Endothelial cell (in vitro differentiated cells): Measurements from ENCODE around the gene ARHGAP44. TPM values are rescaled to one million over a fixed set of nuclear protein-coding genes. Genes with fewer than 3 reads are reported as not detected.

Source experiments
- DNase-seq: peaks from one replicate; pipeline ENCODE4 v3.0.0; 2021; ENCODE audit warnings: low spot score
- H3K27ac Mint-ChIP-seq: one replicate; pipeline ENCODE4 v1.8.0; 2021; ENCODE audit warnings: mixed read lengths, inconsistent platforms; ENCODE audit not compliant: unreplicated experiment
- H3K27me3 Mint-ChIP-seq: one replicate; pipeline ENCODE4 v1.8.0; 2021; ENCODE audit warnings: mild to moderate bottlenecking, moderate library complexity, mixed read lengths, inconsistent platforms; ENCODE audit not compliant: unreplicated experiment
- H3K36me3 Mint-ChIP-seq: one replicate; pipeline ENCODE4 v1.8.0; 2021; ENCODE audit warnings: mild to moderate bottlenecking, low read depth, mixed read lengths, inconsistent platforms; ENCODE audit not compliant: unreplicated experiment
- H3K4me1 Mint-ChIP-seq: one replicate; pipeline ENCODE4 v1.8.0; 2021; ENCODE audit warnings: mild to moderate bottlenecking, mixed read lengths, inconsistent platforms; ENCODE audit not compliant: unreplicated experiment
- H3K4me3 Mint-ChIP-seq: one replicate; pipeline ENCODE4 v1.8.0; 2021; ENCODE audit warnings: mild to moderate bottlenecking, mixed read lengths, inconsistent platforms; ENCODE audit not compliant: unreplicated experiment
- H3K9me3 Mint-ChIP-seq: one replicate; pipeline ENCODE4 v1.8.0; 2021; ENCODE audit warnings: mixed read lengths, inconsistent platforms; ENCODE audit not compliant: unreplicated experiment
- CTCF ChIP-seq: fragments of 200-600 bp; sonication (generic); IDR thresholded peaks from one replicate; pipeline ENCODE4 v1.5.0; 2021; ENCODE audit warnings: antibody characterized with exemption; ENCODE audit not compliant: unreplicated experiment
- total RNA-seq: library from RNA; stranded (reverse); fragmentation: NEBNext Ultra II Directional; extraction: Animal tissue kit (Norgen Biotek cat#: 25700); gene quantifications from one replicate; pipeline ENCODE4 v1.2.1, GENCODE V29; 2021; ENCODE audit not compliant: unreplicated experiment

The ARHGAP44 gene
- total RNA-seq, 1 donor from 2014 or later = 11.5 TPM

- TF ChIP-seq CTCF = no peak
- DNase-seq = no peak
- no peaks in the 10 kb centered on the region for H3K4me1 Mint-ChIP-seq
- H3K27me3 Mint-ChIP-seq = no peaks in the 10 kb centered on the region
- no peak overlapping the region for H3K4me3 Mint-ChIP-seq
- peaks cover 26% of the 10 kb centered on the region for H3K36me3 Mint-ChIP-seq
- no peak overlapping the region for H3K27ac Mint-ChIP-seq
- no peaks in the 10 kb centered on the region for H3K9me3 Mint-ChIP-seq
Measured at GRCh38 chr17:13000561-13000960, 211.3 kb downstream of the ARHGAP44 start.

- H3K27me3 Mint-ChIP-seq = no peaks in the 10 kb centered on the region
- TF ChIP-seq CTCF = no peak
- H3K27ac Mint-ChIP-seq = no peak overlapping the region
- H3K36me3 Mint-ChIP-seq = peaks cover 17% of the 10 kb centered on the region
- H3K4me1 Mint-ChIP-seq = no peaks in the 10 kb centered on the region
- no peaks in the 10 kb centered on the region for H3K9me3 Mint-ChIP-seq
- DNase-seq = no peak
- no peak overlapping the region for H3K4me3 Mint-ChIP-seq
Measured at GRCh38 chr17:13001991-13002615, 212.8 kb downstream of the ARHGAP44 start.

- no peak overlapping the region for H3K4me3 Mint-ChIP-seq
- no peak overlapping the region for H3K27ac Mint-ChIP-seq
- TF ChIP-seq CTCF = peak; percentile 88
- H3K9me3 Mint-ChIP-seq = no peaks in the 10 kb centered on the region
- no peaks in the 10 kb centered on the region for H3K27me3 Mint-ChIP-seq
- H3K4me1 Mint-ChIP-seq = no peaks in the 10 kb centered on the region
- DNase-seq = peak; percentile 75
- H3K36me3 Mint-ChIP-seq = peaks cover 10% of the 10 kb centered on the region
Measured at GRCh38 chr17:13002761-13003453, 213.6 kb downstream of the ARHGAP44 start.

GRCh38 chr17:13003454-13003851 is 214.2 kb downstream of the ARHGAP44 start:
- no peak for DNase-seq
- Mint-ChIP-seq H3K36me3 (peaks cover 10% of the 10 kb centered on the region), H3K4me3 (no peak overlapping the region), H3K4me1 (no peaks in the 10 kb centered on the region), H3K27me3 (no peaks in the 10 kb centered on the region), H3K9me3 (no peaks in the 10 kb centered on the region), H3K27ac (no peak overlapping the region)
- peak; percentile 5 for TF ChIP-seq CTCF

- no peak overlapping the region for H3K27ac Mint-ChIP-seq
- no peaks in the 10 kb centered on the region for H3K9me3 Mint-ChIP-seq
- no peaks in the 10 kb centered on the region for H3K4me1 Mint-ChIP-seq
- no peak for DNase-seq
- no peaks in the 10 kb centered on the region for H3K27me3 Mint-ChIP-seq
- peaks cover 10% of the 10 kb centered on the region for H3K36me3 Mint-ChIP-seq
- no peak overlapping the region for H3K4me3 Mint-ChIP-seq
- no peak for TF ChIP-seq CTCF
Measured at GRCh38 chr17:13003927-13004326, 214.6 kb downstream of the ARHGAP44 start.
